ENCODE measurements around the gene UNC50. TPM values are rescaled to one million over a fixed set of nuclear protein-coding genes. Genes with fewer than 3 reads are reported as not detected.

The UNC50 gene
- total RNA-seq, 6 donors from 2014 or later, result 28.3 to 65.2 (median 44.6) TPM

DNA sequence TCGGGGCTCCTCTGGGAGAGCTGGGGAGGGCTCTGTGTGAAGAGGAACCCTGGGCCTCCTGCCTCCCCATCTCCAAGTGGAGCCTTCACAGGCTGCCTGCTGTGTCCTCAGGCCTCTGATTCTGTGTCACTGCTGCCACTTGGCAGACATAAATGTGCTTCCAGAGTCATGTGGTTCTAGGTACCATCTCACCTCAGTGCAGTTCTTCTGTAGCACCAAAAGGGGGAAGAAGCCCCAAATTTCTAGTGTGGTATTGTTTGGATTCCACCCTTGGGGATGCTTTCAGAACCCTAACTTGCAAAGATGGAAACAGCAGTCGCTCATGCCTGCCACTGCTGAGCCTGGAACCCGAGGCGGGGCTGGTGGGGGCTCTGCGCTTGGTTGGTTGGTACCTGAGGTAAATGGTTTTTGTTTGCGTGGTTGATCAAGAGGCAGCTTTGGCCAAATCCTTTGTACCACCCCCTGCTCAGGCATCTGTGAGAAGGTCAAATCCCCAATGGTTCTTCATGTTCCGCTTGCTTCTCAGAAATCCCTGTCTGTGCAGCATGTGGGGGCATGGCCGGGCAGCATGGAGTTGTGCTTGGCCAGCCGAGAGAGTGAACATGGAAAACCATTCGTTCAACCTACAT, 27.6 kb upstream of the UNC50 start:
- H3K4me3 ChIP-seq, result no peak overlapping the region
- H3K4me1 ChIP-seq, result no peaks in the 10 kb centered on the region
- ATAC-seq (ENCODE audit: low FRiP score in 2 of 2), result no peak
- no peak for TF ChIP-seq EP300 (IDR thresholded peaks at IDR 0.05)
- no peak for TF ChIP-seq POLR2A (IDR thresholded peaks at IDR 0.05)
- TF ChIP-seq POLR2AphosphoS5 (IDR thresholded peaks at IDR 0.05), result no peak
- TF ChIP-seq, protein P1, sequence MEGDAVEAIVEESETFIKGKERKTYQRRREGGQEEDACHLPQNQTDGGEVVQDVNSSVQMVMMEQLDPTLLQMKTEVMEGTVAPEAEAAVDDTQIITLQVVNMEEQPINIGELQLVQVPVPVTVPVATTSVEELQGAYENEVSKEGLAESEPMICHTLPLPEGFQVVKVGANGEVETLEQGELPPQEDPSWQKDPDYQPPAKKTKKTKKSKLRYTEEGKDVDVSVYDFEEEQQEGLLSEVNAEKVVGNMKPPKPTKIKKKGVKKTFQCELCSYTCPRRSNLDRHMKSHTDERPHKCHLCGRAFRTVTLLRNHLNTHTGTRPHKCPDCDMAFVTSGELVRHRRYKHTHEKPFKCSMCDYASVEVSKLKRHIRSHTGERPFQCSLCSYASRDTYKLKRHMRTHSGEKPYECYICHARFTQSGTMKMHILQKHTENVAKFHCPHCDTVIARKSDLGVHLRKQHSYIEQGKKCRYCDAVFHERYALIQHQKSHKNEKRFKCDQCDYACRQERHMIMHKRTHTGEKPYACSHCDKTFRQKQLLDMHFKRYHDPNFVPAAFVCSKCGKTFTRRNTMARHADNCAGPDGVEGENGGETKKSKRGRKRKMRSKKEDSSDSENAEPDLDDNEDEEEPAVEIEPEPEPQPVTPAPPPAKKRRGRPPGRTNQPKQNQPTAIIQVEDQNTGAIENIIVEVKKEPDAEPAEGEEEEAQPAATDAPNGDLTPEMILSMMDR (IDR thresholded peaks at IDR 0.05), result no peak
- no peaks in the 10 kb centered on the region for H3K9me3 ChIP-seq
- DNase-seq, result peak in 1 of 2 donors; percentile 48
- H3K27ac ChIP-seq, result no peak overlapping the region
- no peaks in the 10 kb centered on the region for H3K27me3 ChIP-seq
- peaks cover 0 to 67% (median 48%) of the 10 kb centered on the region in 4 donors for H3K36me3 ChIP-seq
- 86 to 90% methylated on average over 4 to 9 of the region's 10 CpGs for WGBS, 2 donors

- peaks cover 0 to 73% (median 44%) of the 10 kb centered on the region in 4 donors for H3K36me3 ChIP-seq
- TF ChIP-seq POLR2A (IDR thresholded peaks at IDR 0.05), result no peak
- no peak for TF ChIP-seq EP300 (IDR thresholded peaks at IDR 0.05)
- TF ChIP-seq, protein P1 (IDR thresholded peaks at IDR 0.05), result no peak
- TF ChIP-seq POLR2AphosphoS5 (IDR thresholded peaks at IDR 0.05), result no peak
These were observed 25.9 kb upstream of the UNC50 start for GRCh38 chr2:98582523-98582922.

DNA sequence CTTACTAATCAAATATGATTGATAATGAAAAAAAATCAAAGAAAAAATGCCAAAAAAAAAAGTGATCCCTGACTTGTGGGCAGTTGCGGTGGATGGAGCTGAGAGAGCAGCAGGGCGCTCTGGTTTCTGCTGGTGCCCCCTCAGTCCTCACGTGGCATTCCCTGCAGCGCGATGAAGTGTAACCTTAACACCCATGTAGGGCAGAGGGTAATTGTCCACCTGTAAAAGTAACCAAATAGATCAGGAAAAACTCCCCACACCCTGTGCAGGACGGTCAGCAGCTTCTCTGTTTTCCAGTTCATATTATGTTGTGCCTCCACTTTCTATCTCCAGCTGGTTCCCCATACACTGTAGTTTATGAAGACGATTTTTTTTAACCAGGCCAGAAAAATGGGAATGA, 25.1 kb upstream of the UNC50 start:
- Histone ChIP-seq H3K4me1 (no peaks in the 10 kb centered on the region), H3K27ac (no peak overlapping the region), H3K36me3 (peaks cover 0 to 66% (median 38%) of the 10 kb centered on the region in 4 donors), H3K27me3 (no peaks in the 10 kb centered on the region), H3K4me3 (no peak overlapping the region), H3K9me3 (no peaks in the 10 kb centered on the region)
- WGBS, 2 donors, result 95 to 96% methylated on average over 7 of the region's 7 CpGs
- DNase-seq (no peak), ATAC-seq (ENCODE audit: low FRiP score in 2 of 2) (no peak)
- TF ChIP-seq POLR2A (IDR thresholded peaks at IDR 0.05) (no peak), POLR2AphosphoS5 (IDR thresholded peaks at IDR 0.05) (no peak), EP300 (IDR thresholded peaks at IDR 0.05) (no peak)
- TF ChIP-seq, protein P1 (IDR thresholded peaks at IDR 0.05), result no peak

More at GRCh38 chr2:98582523-98582922, 25.9 kb upstream of the UNC50 start:
- Histone ChIP-seq H3K4me3 (no peak overlapping the region), H3K27me3 (no peaks in the 10 kb centered on the region), H3K27ac (no peak overlapping the region), H3K4me1 (no peaks in the 10 kb centered on the region), H3K9me3 (no peaks in the 10 kb centered on the region)
- 96% methylated on average over 9 of the region's 9 CpGs for WGBS, 2 donors
- DNase-seq (no peak), ATAC-seq (ENCODE audit: low FRiP score in 2 of 2) (no peak)

GRCh38 chr2:98583816-98584618, 24.4 kb upstream of the UNC50 start:
- H3K27me3 ChIP-seq, result no peaks in the 10 kb centered on the region
- TF ChIP-seq EP300 (IDR thresholded peaks at IDR 0.05) (no peak), POLR2A (IDR thresholded peaks at IDR 0.05) (no peak)
- DNase-seq (no peak), ATAC-seq (ENCODE audit: low FRiP score in 2 of 2) (no peak)
- H3K4me3 ChIP-seq, result no peak overlapping the region
- H3K36me3 ChIP-seq, result peaks cover 0 to 60% (median 33%) of the 10 kb centered on the region in 4 donors
- no peak overlapping the region for H3K27ac ChIP-seq
- WGBS, 2 donors, result 83 to 88% methylated on average over 5 to 10 of the region's 10 CpGs
- no peaks in the 10 kb centered on the region for H3K4me1 ChIP-seq
- H3K9me3 ChIP-seq, result no peaks in the 10 kb centered on the region

- H3K9me3 ChIP-seq, result no peaks in the 10 kb centered on the region
- H3K4me3 ChIP-seq, result no peak overlapping the region
- ATAC-seq (ENCODE audit: low FRiP score in 2 of 2) (no peak), DNase-seq (no peak)
- peaks cover 0 to 50% (median 24%) of the 10 kb centered on the region in 4 donors for H3K36me3 ChIP-seq
- TF ChIP-seq, protein P1 (IDR thresholded peaks at IDR 0.05), result no peak
- TF ChIP-seq POLR2A (IDR thresholded peaks at IDR 0.05) (no peak), EP300 (IDR thresholded peaks at IDR 0.05) (no peak), POLR2AphosphoS5 (IDR thresholded peaks at IDR 0.05) (no peak)
- no peaks in the 10 kb centered on the region for H3K27me3 ChIP-seq
- H3K27ac ChIP-seq, result no peak overlapping the region
- H3K4me1 ChIP-seq, result no peaks in the 10 kb centered on the region
- WGBS, 2 donors, result 93% methylated on average over 10 of the region's 10 CpGs
These were observed 23.0 kb upstream of the UNC50 start for GRCh38 chr2:98585386-98585785.
